ENCODE measurements around the gene ACVRL1.

ACVRL1 gene

DNA sequence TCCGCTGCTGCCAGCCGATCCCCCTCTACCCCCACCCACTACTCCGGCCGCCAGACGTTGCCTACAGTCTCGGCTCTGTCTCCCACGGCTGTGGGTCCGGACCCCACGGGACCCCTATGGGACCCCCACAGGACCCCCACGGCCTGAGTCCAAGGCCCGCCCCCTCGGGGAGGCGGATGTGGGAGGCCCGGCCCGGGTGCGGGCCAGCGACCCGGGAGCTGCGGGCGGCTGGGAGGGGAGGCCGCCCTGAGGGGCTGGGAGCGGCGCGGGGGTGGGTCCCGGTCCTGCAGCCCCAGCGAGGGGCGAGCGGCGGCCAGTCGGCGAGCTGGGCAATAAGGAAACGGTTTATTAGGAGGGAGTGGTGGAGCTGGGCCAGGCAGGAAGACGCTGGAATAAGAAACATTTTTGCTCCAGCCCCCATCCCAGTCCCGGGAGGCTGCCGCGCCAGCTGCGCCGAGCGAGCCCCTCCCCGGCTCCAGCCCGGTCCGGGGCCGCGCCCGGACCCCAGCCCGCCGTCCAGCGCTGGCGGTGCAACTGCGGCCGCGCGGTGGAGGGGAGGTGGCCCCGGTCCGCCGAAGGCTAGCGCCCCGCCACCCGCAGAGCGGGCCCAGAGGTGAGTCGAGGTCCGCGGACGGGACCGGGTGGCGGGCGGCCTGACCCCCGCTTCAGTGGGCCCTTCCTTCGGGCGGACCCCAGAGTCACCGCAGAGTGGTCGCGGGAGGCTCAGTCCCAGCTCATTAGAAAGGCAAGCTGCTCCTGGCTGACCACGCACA is at the start of gene ACVRL1:
Gene ACVRL1, plus strand, starts transcription at position 422 of the 773 bp plus-strand sequence. CDS start 4,971 bp downstream, outside the sequence.
- peak; percentile 73 for DNase-seq (ENCODE audit: low spot score)

DNA sequence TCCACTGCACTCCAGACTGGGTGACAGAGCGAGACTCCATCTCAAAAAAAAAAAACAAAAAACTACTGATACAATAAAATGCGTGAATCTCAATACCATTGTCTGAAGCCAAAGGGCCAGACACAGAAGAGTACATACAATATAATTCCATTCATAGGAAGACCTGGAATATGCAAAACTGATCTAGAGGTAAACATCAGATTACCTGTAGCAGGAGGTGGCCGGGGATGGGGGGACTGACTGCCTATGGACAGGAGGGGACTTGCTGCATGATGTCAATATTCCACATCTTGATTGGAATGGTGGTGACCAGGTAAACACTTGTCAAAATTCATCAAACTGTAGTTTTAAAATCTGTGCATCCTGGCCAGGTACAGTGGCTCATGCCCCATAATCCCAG is 46.3 kb upstream of the ACVRL1 start:
- DNase-seq (ENCODE audit: low spot score): no peak

DNA sequence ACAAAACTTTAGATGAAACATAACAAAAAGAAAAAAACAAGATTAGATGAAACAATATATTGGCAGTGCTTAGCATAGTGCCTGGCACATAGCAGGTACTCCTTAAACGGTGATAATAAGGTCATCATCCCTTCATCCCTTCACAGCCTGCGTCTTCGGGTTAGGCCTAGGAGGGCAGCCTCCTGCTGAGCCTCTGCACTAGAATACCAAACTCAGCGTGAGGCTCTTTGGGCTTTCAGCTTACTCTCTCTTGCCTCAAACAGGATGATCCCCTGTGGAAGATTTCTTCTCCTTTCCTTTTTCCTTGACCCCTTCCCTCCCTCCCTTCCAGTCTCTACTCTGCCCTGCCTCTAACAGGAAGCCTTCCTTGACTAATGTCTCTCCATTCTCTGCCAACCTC is 44.4 kb upstream of the ACVRL1 start:
- DNase-seq (ENCODE audit: low spot score): no peak

DNA sequence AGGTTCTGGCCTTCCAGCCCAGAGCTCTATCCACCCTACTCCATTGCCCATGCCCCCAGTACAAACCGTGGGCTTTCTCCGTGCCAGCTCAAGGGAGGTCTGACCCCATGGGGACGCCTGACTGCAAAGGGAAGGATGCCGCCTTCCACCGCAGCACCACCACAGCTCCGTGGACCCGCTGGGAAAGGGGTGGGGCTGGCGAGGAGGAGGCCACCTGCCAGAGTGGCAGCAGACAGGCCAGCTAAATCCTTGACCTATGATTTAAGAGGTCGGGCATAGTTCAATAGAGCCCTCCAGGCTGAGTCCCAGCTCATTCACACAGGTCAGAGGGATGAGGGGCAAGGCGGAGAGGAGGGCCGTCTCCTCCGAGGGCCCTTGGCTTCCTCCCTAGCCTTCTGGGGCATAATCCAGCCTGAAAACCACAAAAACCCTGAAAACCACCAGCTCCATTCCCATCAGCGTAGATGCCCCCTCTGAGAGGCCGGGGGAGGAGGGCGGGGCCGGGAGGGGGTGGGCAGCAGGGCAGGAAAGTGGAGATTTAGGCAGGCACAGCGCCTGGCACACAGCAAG is 43.9 kb upstream of the ACVRL1 start:
- DNase-seq (ENCODE audit: low spot score): no peak

DNA sequence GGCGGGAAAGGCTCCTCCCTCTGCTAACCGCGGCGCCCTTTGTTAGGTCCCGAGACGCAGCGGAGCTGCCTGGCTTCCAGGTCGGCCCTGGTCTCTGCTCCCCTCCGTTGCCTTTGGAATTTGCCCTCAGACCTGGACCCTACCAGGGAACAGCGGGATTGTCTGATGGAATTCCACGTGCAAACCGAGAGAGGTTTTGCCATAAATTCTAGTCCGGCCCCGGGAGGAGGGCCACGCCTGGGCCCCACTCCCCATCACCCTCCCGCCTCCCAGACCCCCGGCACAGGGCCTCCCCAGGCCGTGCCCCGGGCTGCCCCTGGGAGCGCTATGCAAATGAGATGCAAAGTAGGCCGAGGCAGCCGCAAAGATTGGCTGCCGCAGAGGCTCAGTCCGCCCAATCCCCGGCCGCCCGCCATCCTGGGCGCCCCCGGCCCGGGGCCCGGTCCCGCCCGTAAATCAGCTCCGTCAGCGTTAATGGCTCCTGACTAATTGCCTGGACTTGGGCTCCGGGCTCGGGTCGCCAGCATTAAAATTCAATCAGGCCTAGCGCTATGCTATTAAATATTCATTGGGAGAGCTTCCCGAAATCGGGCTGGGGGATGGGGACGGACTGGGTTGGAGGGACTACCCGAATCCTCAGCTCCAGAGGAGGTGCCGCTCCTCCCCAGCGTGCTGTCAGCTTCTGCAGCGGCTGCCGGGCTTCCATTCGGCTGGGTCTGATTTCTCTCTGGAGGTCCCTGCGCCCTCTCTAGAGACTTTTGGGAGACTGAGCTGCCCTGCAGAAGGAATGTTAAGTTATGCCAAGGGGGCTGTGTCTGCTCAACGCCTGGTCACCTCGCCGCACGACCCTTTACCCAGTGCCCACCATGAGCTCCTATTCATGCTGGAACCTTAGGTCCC is 43.1 kb upstream of the ACVRL1 start:
- DNase-seq (ENCODE audit: low spot score): peak; percentile 59

DNA sequence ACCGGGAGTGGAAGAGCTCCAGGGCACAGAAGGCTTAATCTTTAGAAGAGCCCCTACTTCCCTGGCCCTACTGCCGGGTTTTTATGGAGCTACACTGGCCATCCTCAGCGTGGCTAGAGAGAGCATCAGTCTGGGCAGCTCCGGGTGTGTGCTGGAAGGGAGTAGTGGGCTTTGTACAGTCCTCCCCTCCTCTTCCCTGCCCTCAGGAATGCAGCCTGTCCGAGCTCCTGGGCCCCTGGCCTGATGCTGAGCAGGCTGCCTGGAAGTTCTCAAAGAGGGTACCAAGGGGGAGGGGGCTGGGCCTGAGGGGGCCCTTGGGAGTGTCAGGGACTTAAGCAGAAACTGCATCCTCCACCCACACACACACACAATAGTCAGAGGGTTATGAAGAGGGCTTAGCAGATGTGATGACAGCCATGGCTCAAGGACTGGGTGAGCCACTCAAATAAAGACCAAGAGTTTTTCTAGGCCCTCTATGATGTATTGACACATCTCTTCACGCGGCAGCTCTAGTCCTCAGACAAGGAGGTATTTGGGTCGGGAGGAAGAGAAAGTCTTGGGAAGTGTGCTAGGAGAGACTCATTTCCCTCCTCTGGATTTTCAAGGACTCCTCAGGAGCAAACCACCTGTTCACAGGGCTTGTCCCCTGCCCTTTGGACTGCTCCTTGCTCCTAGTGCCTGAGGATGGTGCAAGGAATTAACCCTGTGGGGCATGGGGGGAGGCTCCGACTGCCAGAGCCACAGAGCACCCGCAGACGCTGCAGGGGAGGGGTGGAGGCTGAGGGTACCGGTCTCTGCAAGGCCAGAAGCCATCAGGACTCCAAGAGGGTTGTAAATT is 42.3 kb upstream of the ACVRL1 start:
- DNase-seq (ENCODE audit: low spot score): no peak

DNA sequence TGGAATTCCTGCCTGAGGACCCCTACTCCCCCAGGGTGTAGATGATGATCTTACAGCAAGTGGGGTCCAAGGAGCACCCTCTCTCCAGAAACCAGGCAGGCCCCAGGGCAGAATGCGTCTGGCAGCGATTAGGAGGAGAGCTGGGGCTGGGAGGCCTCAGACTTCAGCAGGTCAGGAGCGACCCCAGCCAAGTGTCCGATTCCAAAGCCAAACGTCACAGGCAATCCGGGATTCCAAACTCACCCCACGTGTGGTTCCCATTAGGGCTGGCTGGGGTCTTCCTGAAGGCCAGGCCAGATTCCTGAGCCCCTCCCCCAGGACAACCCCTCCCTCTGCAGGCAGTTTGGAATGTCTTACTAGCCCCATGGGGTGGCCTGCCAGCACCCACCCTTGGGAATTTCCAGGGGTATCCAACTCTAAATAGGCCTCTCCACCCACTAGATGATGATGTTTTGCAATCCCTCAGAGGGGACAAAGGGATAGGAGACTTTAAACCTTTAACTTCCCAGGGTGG is 41.5 kb upstream of the ACVRL1 start:
- no peak for DNase-seq (ENCODE audit: low spot score)

DNA sequence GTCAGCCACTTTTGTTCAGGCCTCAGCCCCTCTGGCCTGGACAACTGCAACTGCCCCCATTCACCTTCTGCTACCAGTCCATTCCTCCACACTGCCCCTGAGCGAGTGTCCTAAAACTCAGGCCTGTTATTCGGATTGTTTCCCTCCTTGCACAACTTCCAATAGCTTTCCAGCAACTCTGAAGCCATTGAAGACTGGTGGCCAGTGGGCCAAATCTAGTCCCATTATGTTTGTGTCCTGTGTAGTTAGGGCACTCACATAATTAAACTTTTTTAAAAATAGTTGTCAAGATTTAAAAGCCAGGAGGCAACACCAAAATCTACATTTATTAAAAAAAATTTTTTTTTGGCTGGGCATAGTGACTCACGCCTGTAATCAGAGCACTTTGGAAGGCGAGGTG is 41.0 kb upstream of the ACVRL1 start:
- DNase-seq (ENCODE audit: low spot score): no peak

DNA sequence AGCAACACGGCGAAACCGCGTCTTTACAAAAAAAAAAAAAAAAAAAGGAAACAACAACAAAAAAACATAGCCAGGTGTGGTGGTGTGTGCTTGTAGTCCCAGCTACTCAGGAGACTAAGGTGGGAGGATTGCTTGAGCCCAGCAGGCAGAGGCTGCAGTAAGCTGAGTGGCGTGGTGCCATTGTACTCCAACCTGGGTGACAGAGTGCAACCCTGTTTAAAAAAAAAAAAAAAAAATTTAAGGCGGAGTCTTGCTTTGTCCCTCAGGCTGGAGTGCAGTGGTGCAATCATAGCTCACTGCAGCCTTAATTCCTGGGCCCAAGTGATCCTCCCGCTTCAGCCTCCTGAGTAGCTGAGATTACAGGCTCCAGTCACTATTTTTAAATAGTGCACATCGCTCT is 40.5 kb upstream of the ACVRL1 start:
- no peak for DNase-seq (ENCODE audit: low spot score)

DNA sequence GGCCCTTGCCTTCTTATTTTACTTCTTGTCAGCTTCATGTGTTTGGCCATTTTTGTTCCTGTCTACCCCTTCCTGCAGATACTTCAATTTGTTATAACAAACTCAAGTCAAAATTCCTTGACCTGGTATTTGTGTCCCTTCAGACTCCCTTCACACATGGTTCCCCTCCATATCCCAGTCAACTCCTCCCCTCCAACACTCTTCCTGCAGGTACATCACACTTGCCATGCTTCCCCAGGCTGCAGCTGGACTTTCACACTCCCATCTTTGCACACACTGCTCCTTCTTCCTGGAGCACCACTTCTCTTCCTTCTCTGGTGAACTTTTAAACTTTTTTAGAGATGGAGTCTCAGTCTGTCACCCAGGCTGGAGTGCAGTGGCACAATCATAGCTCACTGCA is 39.9 kb upstream of the ACVRL1 start:
- no peak for DNase-seq (ENCODE audit: low spot score)

DNA sequence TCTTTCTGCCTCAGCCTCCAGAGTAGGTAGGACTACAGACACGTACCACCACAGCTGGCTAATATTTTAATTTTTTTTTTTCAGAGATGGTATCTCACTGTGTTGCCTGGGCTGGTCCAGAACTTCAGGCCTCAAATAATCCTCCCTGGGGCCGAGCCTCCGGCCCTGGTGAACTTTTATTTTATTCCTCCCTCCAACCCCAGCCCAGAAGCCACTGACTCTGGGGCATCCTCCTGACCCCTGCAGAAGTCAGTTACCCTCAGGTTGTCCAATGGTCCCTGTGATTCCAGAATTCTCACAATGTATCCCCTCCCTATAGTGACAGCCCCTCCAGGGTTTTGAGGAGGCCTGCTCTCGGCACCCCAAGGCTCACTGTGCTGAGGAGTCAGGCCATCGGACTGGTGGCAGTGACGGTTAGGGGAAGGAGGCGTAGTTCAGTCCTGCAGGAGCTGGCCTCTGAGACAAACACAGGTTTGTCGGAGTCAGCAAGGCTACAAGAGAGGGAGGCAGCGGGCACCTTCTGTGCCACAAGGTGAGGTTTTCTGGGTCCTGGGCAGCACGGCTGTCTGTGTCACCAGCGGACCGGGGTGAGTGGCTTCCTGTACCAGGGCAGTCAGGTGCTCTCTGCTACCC is 39.4 kb upstream of the ACVRL1 start:
- no peak for DNase-seq (ENCODE audit: low spot score)

DNA sequence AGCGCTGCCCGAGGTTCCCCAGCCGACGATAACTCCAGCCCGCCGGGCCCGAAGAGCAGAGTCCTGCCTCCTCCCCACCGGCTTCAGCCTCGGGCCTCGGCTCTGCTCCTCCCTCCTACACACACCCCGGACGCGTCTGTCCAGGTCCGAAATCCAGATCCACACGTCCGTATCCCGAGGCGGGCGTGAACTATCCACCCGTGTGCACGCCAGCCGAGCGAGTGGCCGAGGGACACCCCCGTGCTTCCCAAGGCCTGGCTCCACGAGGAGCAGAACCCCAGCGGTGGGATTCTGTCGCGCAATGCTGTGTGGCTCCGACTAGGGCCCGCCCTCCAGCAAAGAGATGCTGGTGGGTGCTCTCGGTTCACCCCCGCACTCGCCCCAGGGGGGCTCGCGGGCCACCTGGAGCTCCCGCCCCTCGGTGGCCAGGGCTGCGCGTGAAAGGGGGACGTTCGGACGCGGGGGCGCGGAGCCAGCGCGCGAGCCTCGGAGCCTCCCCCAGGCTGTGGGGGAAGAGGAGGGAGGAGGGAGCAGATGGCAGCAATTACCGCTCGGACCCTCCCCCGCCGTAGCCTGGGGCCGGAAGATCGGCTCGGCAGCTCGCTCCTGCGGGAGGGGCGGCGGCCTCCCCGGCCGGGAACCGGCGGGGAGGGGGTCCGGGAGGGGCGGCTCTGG is 38.3 kb upstream of the ACVRL1 start:
- peak; percentile 56 for DNase-seq (ENCODE audit: low spot score)

DNA sequence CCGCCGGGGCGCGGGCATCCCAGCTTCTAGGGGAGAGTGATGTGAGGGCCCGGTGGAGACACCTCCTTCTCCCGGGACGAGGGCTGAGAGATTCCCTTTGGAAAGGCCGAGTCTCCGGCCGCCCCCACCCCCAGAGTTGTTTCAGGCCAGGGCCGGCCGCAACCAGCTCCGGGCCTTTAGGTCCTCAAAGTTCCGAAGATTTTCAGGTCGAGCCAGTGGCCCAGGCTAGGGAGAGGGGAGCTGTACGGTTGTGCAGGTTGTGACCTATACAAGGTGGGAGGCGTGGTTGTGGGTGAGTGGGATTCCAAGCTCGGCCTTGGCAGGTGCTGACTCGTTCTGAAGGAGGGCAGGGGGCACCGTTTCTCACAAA is 37.8 kb upstream of the ACVRL1 start:
- no peak for DNase-seq (ENCODE audit: low spot score)

DNA sequence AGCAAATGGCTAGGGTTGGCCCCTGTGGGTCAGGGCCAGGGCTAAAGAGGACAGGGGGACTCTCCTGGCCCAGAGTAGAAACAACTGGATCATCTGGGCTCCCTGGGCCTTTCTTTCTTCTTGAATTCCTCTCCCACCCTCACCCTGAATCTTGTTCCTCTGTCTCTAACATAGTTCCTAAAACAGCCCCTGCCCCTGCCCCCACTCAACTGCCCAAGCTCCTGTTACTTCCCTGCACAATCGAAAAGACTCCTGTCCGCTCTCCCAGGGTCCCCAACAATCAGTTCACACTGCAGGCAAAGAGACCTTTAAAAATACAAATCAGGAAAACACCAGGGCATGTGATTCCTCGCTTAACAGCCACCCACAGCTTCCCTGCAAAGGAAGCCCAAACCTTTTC is 37.4 kb upstream of the ACVRL1 start:
- peak; percentile 6 for DNase-seq (ENCODE audit: low spot score)

DNA sequence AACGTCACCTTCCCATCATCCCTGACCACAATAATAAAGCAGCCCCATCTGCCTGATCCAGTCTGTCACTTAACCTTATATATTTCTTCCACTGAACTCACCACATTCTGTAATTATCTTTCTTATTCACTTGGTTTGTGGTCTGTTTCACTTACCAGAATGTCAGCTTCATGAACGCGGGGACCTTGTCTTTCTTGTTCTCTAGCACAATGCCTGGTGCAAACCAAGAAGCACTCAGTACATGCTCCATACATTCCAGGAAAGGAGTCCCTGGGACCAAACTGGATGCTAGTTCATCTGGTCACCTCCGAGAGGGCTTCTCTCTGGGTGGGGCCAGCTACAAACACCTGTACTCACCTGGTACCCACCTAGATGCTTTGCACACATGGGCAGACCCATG is 36.8 kb upstream of the ACVRL1 start:
- no peak for DNase-seq (ENCODE audit: low spot score)

DNA sequence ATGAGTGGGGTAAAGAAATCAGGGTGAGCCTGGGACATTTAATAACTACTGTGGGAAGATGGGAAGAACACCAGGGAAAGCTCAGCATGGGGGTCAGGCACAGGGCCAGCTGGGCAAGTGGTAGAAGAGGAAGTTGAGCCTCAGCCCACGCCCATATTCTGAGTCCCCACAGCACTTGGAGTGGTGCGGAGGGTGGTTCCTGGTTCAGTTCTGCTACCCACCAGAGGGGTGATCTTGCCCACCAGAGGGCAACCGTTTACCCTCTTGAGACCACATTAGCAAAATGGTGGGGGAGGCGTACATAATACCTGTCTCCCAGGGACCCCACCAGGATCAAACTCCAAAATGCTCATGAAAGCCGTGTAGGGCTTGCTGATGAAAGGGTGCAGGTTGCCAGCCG is 36.2 kb upstream of the ACVRL1 start:
- DNase-seq (ENCODE audit: low spot score): peak; percentile 2

DNA sequence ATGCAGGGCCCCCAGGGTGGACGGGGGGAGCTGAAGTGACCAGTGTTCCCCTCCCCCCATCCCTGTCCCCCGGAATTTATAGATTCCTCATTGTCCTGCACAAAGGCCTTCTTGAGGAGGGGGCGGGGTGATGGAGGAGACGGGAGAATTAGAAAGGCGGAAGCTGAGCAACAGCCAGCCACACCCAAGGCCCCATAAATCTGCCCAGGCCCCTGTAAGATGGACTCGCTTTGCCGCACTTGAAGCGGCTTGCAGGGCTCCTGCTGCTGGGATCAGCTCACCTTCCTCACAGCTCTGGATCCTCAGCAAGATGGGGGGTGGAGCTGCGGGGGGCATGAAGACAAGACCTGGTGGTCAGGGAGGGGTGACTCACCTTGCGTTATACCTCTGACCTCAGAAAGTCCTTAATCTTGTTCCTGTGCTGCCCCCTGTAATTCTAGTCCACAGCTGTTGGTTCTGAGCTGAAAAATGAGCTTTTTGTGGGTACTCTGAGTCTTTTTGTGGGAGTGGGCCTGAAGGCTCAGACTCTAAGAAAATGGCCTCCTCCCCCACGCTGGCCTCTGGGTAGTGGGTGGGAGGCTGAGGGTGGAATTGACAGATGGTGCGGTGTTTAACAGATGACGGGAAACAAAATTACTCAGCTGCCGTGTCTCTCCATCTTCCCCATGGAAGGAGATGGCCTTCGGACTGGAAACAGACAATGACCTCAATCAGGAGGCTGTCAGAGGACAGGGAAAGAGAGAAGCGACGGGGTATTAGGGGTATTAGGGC is 35.2 kb upstream of the ACVRL1 start:
- DNase-seq (ENCODE audit: low spot score): no peak

DNA sequence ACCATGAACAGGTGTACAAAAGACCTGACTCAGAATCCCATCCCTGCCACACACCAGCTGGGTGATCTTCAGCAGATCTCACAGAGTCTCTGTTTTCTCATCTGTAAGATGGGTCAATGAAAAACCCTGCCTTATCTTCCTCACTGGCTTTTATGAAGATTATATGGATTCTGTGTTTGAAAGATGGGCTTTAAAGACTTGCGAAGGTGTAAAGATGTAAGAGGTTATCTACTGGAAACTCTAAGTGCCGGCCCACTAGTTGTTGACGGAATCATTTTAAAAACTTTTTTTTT is 34.7 kb upstream of the ACVRL1 start:
- no peak for DNase-seq (ENCODE audit: low spot score)

DNA sequence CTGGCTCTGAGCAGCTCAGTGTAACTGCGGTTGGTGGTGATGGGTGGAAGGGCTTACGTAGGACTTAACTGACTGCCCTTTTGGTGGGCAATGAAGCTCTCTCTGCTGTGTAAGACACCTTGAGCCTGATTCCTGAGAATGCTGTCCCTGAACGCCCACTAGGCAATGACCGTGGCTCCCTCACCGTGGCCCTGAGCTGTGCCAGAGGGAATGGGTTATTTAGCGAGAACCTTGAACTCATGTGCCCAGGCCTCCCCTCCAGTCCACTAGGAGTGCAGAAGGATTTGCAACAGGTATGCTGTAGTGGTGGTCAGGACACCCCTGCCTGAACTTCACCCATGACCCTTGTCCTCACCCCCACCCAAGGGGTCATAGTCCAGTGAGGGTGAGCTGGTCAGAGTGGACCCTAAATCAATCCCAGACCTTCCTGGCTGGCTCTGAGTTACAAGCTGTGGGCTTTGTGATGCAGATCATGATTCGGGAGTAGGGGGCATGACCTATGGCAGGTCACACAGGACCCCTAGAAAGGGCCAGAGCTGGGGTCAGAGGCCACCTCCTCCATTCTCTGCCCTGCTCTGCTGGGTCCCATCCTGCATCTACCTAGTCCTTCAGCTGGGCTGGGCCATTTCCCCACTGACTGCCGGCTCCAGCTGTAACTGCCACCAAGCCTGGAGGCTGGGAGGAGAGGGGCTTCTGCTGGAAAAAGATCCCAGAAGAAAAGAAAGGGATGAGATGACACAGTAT is 33.9 kb upstream of the ACVRL1 start:
- no peak for DNase-seq (ENCODE audit: low spot score)

DNA sequence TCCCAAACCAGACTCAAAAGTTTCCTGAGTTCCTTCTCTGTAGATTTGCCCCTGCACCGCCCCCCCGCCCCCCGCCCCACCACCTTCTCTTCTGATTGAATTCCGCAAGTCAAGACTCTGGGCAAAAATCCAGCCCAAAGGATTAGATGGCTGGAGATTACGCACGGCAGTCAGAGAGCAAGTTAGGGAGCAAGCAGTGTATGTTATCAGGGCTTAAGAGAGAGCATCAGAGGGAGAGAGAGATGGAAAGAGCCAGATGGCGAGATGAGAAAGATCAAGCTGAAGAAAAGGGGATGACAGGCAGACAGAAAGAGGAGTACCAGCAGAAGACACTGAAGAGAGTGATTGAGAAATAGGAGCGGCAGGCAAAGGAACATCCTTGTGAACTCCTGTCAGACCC is 33.3 kb upstream of the ACVRL1 start:
- no peak for DNase-seq (ENCODE audit: low spot score)

All from GM03348 (cell line).